Retinal pigment epithelial cell (primary cell): ENCODE results near the gene C18orf54.
"Not testable (repeated sequence)": the region's sequence is repeated elsewhere in the genome, so short reads cannot be mapped to it uniquely, and the experiment has no call there.

Source experiments
- DNase-seq: peaks from one replicate; pipeline ENCODE4 v3.0.0-alpha.2; 2010; ENCODE audit warnings: low read depth
- H3K4me3 ChIP-seq: 2 replicates; pipeline ENCODE4 v1.5.1; 2011; ENCODE audit warnings: mild to moderate bottlenecking, low read length, control low read depth, moderate library complexity
- CTCF ChIP-seq: conservative IDR thresholded peaks from 2 replicates; pipeline ENCODE4 v1.5.1; 2011; ENCODE audit warnings: low read depth, low read length, control low read depth, inconsistent platforms

C18orf54 gene

GRCh38 chr18:54359233-54359632 lies 1.5 kb downstream of the C18orf54 start:
- no peak for TF ChIP-seq CTCF
- peak overlapping the region; percentile 88 for H3K4me3 ChIP-seq
- no peak for DNase-seq

- no peak for TF ChIP-seq CTCF
- no peak for DNase-seq
- no peak overlapping the region for H3K4me3 ChIP-seq
These were observed 2.7 kb downstream of the C18orf54 start for GRCh38 chr18:54360406-54360805.

- TF ChIP-seq CTCF, result no peak
- DNase-seq, result no peak
- H3K4me3 ChIP-seq, result no peak overlapping the region
These were observed 20.4 kb downstream of the C18orf54 start for GRCh38 chr18:54378057-54378456.

GRCh38 chr18:54381640-54382039 lies 23.9 kb downstream of the C18orf54 start:
- TF ChIP-seq CTCF, result no peak
- DNase-seq, result no peak
- no peak overlapping the region for H3K4me3 ChIP-seq

- no peak overlapping the region for H3K4me3 ChIP-seq
- TF ChIP-seq CTCF, result no peak
- no peak for DNase-seq
These were observed 24.4 kb downstream of the C18orf54 start for GRCh38 chr18:54382076-54382475.

GRCh38 chr18:54382733-54383252 lies 25.1 kb downstream of the C18orf54 start:
- TF ChIP-seq CTCF, result no peak
- no peak for DNase-seq
- no peak overlapping the region for H3K4me3 ChIP-seq

- H3K4me3 ChIP-seq, result no peak overlapping the region
- no peak for DNase-seq
- no peak for TF ChIP-seq CTCF
These were observed 28.3 kb downstream of the C18orf54 start for GRCh38 chr18:54386043-54386442.

- DNase-seq, H3K4me3 ChIP-seq: not testable (repeated sequence)
These were observed 29.2 kb downstream of the C18orf54 start for GRCh38 chr18:54386800-54387495.
